Measurements from ENCODE around the gene POLDIP2.

GRCh38 chr17:28396635-28397239 is 39.4 kb upstream of the POLDIP2 start:
- TF ChIP-seq EZH2phosphoT487 (conservative IDR thresholded peaks at IDR 0.05; ENCODE audit: low read length), result no peak
- TF ChIP-seq CTCF (IDR thresholded peaks at IDR 0.05; ENCODE audit: insufficient read depth, low read length, poor library complexity, severe bottlenecking), result no peak
